HepG2 (cell line): ENCODE results near the gene IFT22. TPM values are rescaled to one million over a fixed set of nuclear protein-coding genes. Genes with fewer than 3 reads are reported as not detected.
A peak's percentile ranks its signal among the peaks of the same experiment; 100 is the strongest.

Source experiments
- ATAC-seq: fragments of 200-7000 bp; cut with Tn5 transposase; 3 replicates; pipeline ENCODE4 v1.9.1; 2020; ENCODE audit warnings: mild to moderate bottlenecking, moderate library complexity
- BruUV-seq: library from RNA; stranded (reverse); fragments of 400-500 nt; replicated peaks from 2 replicates; lab custom pipeline; 2021; lab: Mats Ljungman, UMichigan
- CTCF ChIA-PET: fragments of 300-600 bp; formaldehyde crosslinking; extraction: SDS; loops from one replicate; lab custom pipeline; 2021; ENCODE audit warnings: low total read pairs, inconsistent platforms, low intra/inter-chr PET ratio; lab: Yijun Ruan, JAX
- POLR2A ChIA-PET: fragments of 350-600 bp; sonication (Branson Sonifier 250); formaldehyde crosslinking; loops from one replicate; lab custom pipeline; 2020; ENCODE audit warnings: antibody characterized with exemption, inconsistent platforms; lab: Yijun Ruan, JAX
- DNase-seq: peaks from one replicate; pipeline ENCODE4 v3.0.0-alpha.2; 2015; ENCODE audit warnings: low spot score
- FAIRE-seq: peaks from 3 replicates; lab custom pipeline; 2011; peaks lifted over from hg19 to GRCh38; lab: Jason Lieb, UNC
- H2AFZ ChIP-seq: one replicate; pipeline ENCODE4 v1.6.1; 2011; ENCODE audit warnings: low read length, inconsistent platforms
- H3K27ac ChIP-seq: fragments of 300-600 bp; 3 replicates; pipeline ENCODE4 v1.8.0; 2011; ENCODE audit warnings: mixed run types, mild to moderate bottlenecking, mixed read lengths, low read length, inconsistent platforms; ENCODE audit not compliant: insufficient read depth; ENCODE audit errors: extremely low read length
- H3K27me3 ChIP-seq, 2 experiments: fragments of 200-600 bp in 1 of 2; 2 replicates in 1 of 2; 3 replicates in 1 of 2; pipeline versions ENCODE4 v1.6.0 to v1.8.0; 2011; ENCODE audit warnings: low read length in 2 of 2, mild to moderate bottlenecking in 2 of 2, moderate library complexity in 2 of 2, inconsistent platforms in 1 of 2; ENCODE audit not compliant: insufficient read depth in 2 of 2, control insufficient read depth in 1 of 2
- H3K36me3 ChIP-seq, 2 experiments: fragments of 200-600 bp in 1 of 2; replicated peaks in 1 of 2; 2 replicates in 1 of 2; 3 replicates in 1 of 2; pipeline versions ENCODE4 v1.5.1 to v1.8.0; 2011; ENCODE audit warnings: low read length in 2 of 2, inconsistent platforms in 1 of 2; ENCODE audit not compliant: insufficient read depth in 2 of 2, control insufficient read depth in 1 of 2
- H3K4me1 ChIP-seq: 2 replicates; pipeline ENCODE4 v1.5.1; 2012; ENCODE audit warnings: low read length, inconsistent platforms; ENCODE audit not compliant: insufficient read depth
- H3K4me2 ChIP-seq: 2 replicates; pipeline ENCODE4 v1.6.0; 2011; ENCODE audit warnings: low read depth, low read length, inconsistent platforms
- H3K4me3 ChIP-seq, 3 experiments: fragments of 200-600 bp in 1 of 3; sonication (generic), shearing (Covaris generic) in 1 of 3; replicated peaks in 1 of 3; 2 replicates each; pipeline ENCODE4 v1.5.1; 2011 to 2016; ENCODE audit warnings: low read length in 3 of 3, inconsistent platforms in 2 of 3, low read depth in 2 of 3, mild to moderate bottlenecking in 2 of 3, control low read depth in 1 of 3, mixed read lengths in 1 of 3; ENCODE audit not compliant: insufficient read depth in 1 of 3
- H3K79me2 ChIP-seq: one replicate; pipeline ENCODE4 v1.6.1; 2011; ENCODE audit warnings: low read length, inconsistent platforms; ENCODE audit not compliant: insufficient read depth
- H3K9ac ChIP-seq: 2 replicates; pipeline ENCODE4 v1.6.0; 2011; ENCODE audit warnings: mild to moderate bottlenecking, low read depth, low read length, inconsistent platforms; ENCODE audit not compliant: insufficient read depth
- H3K9me3 ChIP-seq: 2 replicates; pipeline ENCODE4 v1.5.1; 2012; ENCODE audit warnings: mild to moderate bottlenecking, low read length
- H4K20me1 ChIP-seq: 2 replicates; pipeline ENCODE4 v1.6.0; 2011; ENCODE audit warnings: inconsistent platforms, mild to moderate bottlenecking, low read length, moderate library complexity; ENCODE audit not compliant: insufficient read depth
- DMAP1 ChIP-seq: IDR thresholded peaks from 2 replicates; pipeline ENCODE4 v1.6.1; 2016
- NFKBIZ ChIP-seq: IDR thresholded peaks from 2 replicates; pipeline ENCODE4 v1.6.1; 2018; ENCODE audit warnings: missing genetic modification reagents, missing compliant biosample characterization
- NR2C2 ChIP-seq: sonication (generic); formaldehyde crosslinking; IDR thresholded peaks from 2 replicates; pipeline ENCODE4 v1.4.0; 2020; ENCODE audit warnings: missing genetic modification reagents, mild to moderate bottlenecking, moderate library complexity, borderline replicate concordance
- SP4 ChIP-seq: sonication (generic); formaldehyde crosslinking; IDR thresholded peaks from 2 replicates; pipeline ENCODE4 v1.8.1; 2023; ENCODE audit warnings: mild to moderate bottlenecking, missing genetic modification reagents
- STAG1 ChIP-seq: sonication (generic); formaldehyde crosslinking; IDR thresholded peaks from 2 replicates; pipeline ENCODE4 v1.4.0; 2020; ENCODE audit warnings: missing genetic modification reagents
- ZBTB8A ChIP-seq: sonication (generic); formaldehyde crosslinking; IDR thresholded peaks from 2 replicates; pipeline ENCODE4 v1.4.0; 2020; ENCODE audit warnings: mild to moderate bottlenecking, low read depth, missing genetic modification reagents, borderline replicate concordance
- ZNF451 ChIP-seq: sonication (generic); formaldehyde crosslinking; IDR thresholded peaks from 2 replicates; pipeline ENCODE4 v1.5.0; 2020; ENCODE audit warnings: mild to moderate bottlenecking, missing genetic modification reagents
- ZNF496 ChIP-seq: sonication (generic); formaldehyde crosslinking; IDR thresholded peaks from 2 replicates; pipeline ENCODE4 v1.8.1; 2023; ENCODE audit warnings: mild to moderate bottlenecking, moderate library complexity, missing genetic modification reagents; ENCODE audit not compliant: insufficient replicate concordance
- ZNF557 ChIP-seq: sonication (generic); formaldehyde crosslinking; IDR thresholded peaks from 2 replicates; pipeline ENCODE4 v1.4.0; 2020; ENCODE audit warnings: missing genetic modification reagents
- WGBS: methylation state at CpG from one replicate; pipeline ENCODE4 v1.1.6; 2017; ENCODE audit warnings: low lambda C conversion rate; 5-methylcytosine and 5-hydroxymethylcytosine counted together
- in situ Hi-C: cut with HindIII; loops from 2 replicates; pipeline ENCODE4 v1.10.0; 2017; ENCODE audit warnings: low pct_unique_long_range_greater_than_20kb; ENCODE audit not compliant: extremely low pct_ligation_motif_present
- intact Hi-C: fragments of 100-400 bp; cut with micrococcal nuclease; formaldehyde crosslinking; loops from one replicate; pipeline ENCODE4 v1.10.0; 2022; ENCODE audit not compliant: unreplicated experiment
- polyA plus RNA-seq, 8 experiments: library from polyadenylated mRNA; depleted of rRNA in 3 of 8; stranded (reverse) in 7 of 8; unstranded in 1 of 8; fragments of >200 nt; fragmentation: Illumina TruSeq in 4 of 8; extraction: Trizol in 4 of 8; gene quantifications; 2 replicates each; pipeline versions ENCODE4 v1.2.1 to v1.2.3, GENCODE V29; 2011 to 2016; ENCODE audit warnings: low read depth in 4 of 8, missing spikeins in 1 of 8, mixed read lengths in 1 of 8; ENCODE audit not compliant: insufficient read depth in 1 of 8
- total RNA-seq, 5 experiments: library from RNA; depleted of rRNA; stranded (reverse); fragments of >200 nt; fragmentation: Illumina TruSeq; extraction: Trizol; gene quantifications; 2 replicates each; pipeline ENCODE4 v1.2.3, GENCODE V29; 2016; ENCODE audit warnings: low read depth in 1 of 5
- TF ChIP-seq, protein P1 (sequence below): sonication (generic); formaldehyde crosslinking; IDR thresholded peaks from 2 replicates; pipeline ENCODE4 v1.5.0; 2020; ENCODE audit warnings: mild to moderate bottlenecking, missing genetic modification reagents, moderate library complexity
- TF ChIP-seq, protein P2 (sequence below): sonication (generic); formaldehyde crosslinking; conservative IDR thresholded peaks from 2 replicates; pipeline ENCODE4 v1.8.0; 2022; ENCODE audit warnings: mild to moderate bottlenecking, moderate library complexity, missing genetic modification reagents

The IFT22 gene
- total and polyA plus RNA-seq, 2 of the 13 experiments (the other 11 are each of a cell fraction or from before 2014, with no cell fraction given): 8.9 to 14.5 TPM

DNA sequence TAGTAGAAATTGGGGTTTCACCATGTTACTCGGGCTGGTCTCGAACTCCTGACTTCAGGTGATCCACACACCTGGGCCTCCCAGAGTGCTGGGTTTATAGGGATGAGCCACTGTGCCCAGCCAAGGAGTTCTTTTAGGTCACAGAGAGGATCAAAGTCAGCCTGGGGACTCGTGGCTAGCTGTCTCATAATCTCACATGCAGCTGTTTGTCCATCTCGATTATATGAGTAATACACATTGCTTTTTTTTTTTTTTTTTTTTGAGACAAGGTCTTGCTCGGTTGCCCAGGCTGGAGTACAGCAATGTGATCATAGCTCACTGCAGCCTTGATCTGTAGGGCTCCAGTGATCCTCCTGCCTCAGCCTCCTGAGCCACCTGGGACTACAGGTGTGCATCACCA, 2.2 kb downstream of the IFT22 start:
- CTCF ChIA-PET: no interaction called here
- 66% methylated on average over 4 of the region's 5 CpGs for WGBS
- no peak for FAIRE-seq

DNA sequence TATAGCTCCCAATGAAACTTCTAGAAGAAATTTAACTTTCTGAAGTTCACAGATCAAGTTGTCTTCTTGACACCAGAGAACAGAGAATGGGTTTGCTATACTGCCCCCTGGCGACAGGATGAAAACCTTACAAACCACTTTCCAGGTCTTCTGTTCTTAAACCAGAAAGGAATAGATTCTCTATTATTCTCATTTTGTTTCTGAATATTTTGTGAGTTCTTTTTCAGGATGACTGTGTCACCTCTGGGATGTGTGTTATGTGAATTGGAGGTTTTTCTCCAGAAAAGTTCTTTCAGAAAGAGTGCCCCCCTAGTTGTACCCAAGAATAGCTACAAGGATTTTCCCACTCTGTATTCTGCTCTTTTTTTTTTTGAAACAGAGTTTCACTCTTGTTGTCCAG, 6.3 kb downstream of the IFT22 start:
- no peak overlapping the region for H3K4me3 ChIP-seq
- H3K79me2 ChIP-seq: no peaks in the 10 kb centered on the region
- H4K20me1 ChIP-seq: no peaks in the 10 kb centered on the region
- ATAC-seq (no peak), DNase-seq (peak; percentile 55), FAIRE-seq (peak; percentile 63)
- H2AFZ ChIP-seq: no peak overlapping the region
- no TSS peak for BruUV-seq
- H3K36me3 ChIP-seq: peaks cover 4 to 19% of the 10 kb centered on the region in 2 experiments; a peak in 3 of 5 replicates
- no peaks in the 10 kb centered on the region; the same call in 1 of the 2 replicates for H3K9me3 ChIP-seq
- no peak for TF ChIP-seq SP4
- TF ChIP-seq, protein P1, sequence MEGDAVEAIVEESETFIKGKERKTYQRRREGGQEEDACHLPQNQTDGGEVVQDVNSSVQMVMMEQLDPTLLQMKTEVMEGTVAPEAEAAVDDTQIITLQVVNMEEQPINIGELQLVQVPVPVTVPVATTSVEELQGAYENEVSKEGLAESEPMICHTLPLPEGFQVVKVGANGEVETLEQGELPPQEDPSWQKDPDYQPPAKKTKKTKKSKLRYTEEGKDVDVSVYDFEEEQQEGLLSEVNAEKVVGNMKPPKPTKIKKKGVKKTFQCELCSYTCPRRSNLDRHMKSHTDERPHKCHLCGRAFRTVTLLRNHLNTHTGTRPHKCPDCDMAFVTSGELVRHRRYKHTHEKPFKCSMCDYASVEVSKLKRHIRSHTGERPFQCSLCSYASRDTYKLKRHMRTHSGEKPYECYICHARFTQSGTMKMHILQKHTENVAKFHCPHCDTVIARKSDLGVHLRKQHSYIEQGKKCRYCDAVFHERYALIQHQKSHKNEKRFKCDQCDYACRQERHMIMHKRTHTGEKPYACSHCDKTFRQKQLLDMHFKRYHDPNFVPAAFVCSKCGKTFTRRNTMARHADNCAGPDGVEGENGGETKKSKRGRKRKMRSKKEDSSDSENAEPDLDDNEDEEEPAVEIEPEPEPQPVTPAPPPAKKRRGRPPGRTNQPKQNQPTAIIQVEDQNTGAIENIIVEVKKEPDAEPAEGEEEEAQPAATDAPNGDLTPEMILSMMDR (CRISPR knock-in tag): peak; percentile 58
- 0 out of 2 replicates have a peak, but pooled peaks have one; percentile 12 for TF ChIP-seq STAG1 (CRISPR knock-in tag)
- no peak for TF ChIP-seq ZNF451
- no peak for TF ChIP-seq ZNF496 (CRISPR knock-in tag)
- no peak for TF ChIP-seq ZNF557 (CRISPR knock-in tag)
- TF ChIP-seq, protein P2, sequence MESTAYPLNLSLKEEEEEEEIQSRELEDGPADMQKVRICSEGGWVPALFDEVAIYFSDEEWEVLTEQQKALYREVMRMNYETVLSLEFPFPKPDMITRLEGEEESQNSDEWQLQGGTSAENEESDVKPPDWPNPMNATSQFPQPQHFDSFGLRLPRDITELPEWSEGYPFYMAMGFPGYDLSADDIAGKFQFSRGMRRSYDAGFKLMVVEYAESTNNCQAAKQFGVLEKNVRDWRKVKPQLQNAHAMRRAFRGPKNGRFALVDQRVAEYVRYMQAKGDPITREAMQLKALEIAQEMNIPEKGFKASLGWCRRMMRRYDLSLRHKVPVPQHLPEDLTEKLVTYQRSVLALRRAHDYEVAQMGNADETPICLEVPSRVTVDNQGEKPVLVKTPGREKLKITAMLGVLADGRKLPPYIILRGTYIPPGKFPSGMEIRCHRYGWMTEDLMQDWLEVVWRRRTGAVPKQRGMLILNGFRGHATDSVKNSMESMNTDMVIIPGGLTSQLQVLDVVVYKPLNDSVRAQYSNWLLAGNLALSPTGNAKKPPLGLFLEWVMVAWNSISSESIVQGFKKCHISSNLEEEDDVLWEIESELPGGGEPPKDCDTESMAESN (CRISPR knock-in tag): no peak
- TF ChIP-seq ZBTB8A (CRISPR knock-in tag): no peak
- in situ Hi-C loops: no loop called here
- intact Hi-C loops: no loop called here
- WGBS: 5% methylated on average over 1 of the region's 1 CpG
- POLR2A ChIA-PET: no interaction called here
- H3K4me1 ChIP-seq: no peaks in the 10 kb centered on the region
- no peak overlapping the region for H3K4me2 ChIP-seq
- no peak overlapping the region for H3K27ac ChIP-seq
- H3K27me3 ChIP-seq: no peaks in the 10 kb centered on the region
- CTCF ChIA-PET: interaction anchor here (1.2 to 1.5 kb wide), 2 partner anchors 17 to 25 kb away, joined by 3 to 4 read pairs; no protein-coding TSS in a partner anchor
- H3K9ac ChIP-seq: no peak overlapping the region

More for the DNA sequence above, 2.2 kb downstream of the IFT22 start:
- H2AFZ ChIP-seq: no peak overlapping the region
- no peak overlapping the region for H3K27ac ChIP-seq
- no peaks in the 10 kb centered on the region for H3K9me3 ChIP-seq
- DNase-seq (no peak), ATAC-seq (no peak)
- POLR2A ChIA-PET: no interaction called here
- H3K4me3 ChIP-seq: no peak overlapping the region
- TF ChIP-seq DMAP1 (CRISPR knock-in tag) (no peak), NFKBIZ (CRISPR knock-in tag) (no peak), NR2C2 (CRISPR knock-in tag) (no peak)
- BruUV-seq: no TSS peak
- H3K36me3 ChIP-seq: 0 out of 5 replicates have a peak, but pooled peaks cover 0 to 4% of the 10 kb centered on the region in 2 experiments
- no peaks in the 10 kb centered on the region for H4K20me1 ChIP-seq
- no peaks in the 10 kb centered on the region for H3K79me2 ChIP-seq
- intact Hi-C loops: no loop called here
- in situ Hi-C loops: no loop called here
- no peak overlapping the region for H3K9ac ChIP-seq
- H3K4me1 ChIP-seq: peaks cover 29% of the 10 kb centered on the region
- no peaks in the 10 kb centered on the region for H3K27me3 ChIP-seq
- H3K4me2 ChIP-seq: no peak overlapping the region
